GM19397 (cell line): ENCODE results near the gene NAGK.
"Not testable (repeated sequence)": the region's sequence is repeated elsewhere in the genome, so short reads cannot be mapped to it uniquely, and the experiment has no call there.

ENCODE experiments used
- ATAC-seq: cut with Tn5 transposase; IDR thresholded peaks from one replicate; pipeline ENCODE4 v1.9.1; 2021; ENCODE audit warnings: mild to moderate bottlenecking, moderate library complexity; ENCODE audit not compliant: unreplicated experiment

NAGK gene

DNA sequence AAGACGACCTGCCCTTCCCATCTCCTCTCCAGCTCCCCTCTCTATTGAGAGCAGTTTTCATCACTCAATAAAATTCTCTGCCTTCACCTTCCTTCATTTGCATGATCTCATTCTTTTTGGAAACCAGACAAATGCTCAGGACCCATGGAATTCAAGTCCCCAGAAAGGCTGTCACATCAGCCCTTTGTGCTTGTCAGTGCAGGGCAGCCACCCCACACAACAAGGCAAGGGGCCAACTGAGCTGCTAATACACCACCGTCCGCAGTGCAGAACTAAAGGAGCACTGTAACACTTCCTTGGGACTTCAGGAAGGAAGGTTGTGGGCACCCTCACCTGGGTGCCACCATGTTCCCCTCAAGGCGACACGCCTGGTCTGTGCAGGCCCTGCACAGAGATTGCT lies 35.4 kb downstream of the NAGK start:
- ATAC-seq: no peak

DNA sequence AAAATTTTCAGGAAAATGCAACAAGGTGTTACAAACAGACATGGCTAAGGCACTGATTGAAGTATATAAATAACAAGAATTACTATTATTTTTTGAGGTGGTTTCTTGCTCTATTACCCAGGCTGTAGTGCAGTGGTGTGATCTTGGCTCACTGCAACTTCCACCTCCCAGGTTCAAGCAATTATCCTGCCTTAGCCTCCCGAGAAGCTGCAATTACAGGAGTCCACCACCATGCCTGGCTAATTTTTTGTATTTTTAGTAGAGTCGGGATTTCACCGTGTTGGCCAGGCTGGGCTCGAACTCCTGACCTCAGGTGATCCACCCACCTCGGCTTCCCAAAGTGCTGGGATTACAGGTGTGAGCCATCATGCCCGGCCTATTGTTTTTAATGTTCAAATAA lies 38.0 kb downstream of the NAGK start:
- not testable (repeated sequence) for ATAC-seq

DNA sequence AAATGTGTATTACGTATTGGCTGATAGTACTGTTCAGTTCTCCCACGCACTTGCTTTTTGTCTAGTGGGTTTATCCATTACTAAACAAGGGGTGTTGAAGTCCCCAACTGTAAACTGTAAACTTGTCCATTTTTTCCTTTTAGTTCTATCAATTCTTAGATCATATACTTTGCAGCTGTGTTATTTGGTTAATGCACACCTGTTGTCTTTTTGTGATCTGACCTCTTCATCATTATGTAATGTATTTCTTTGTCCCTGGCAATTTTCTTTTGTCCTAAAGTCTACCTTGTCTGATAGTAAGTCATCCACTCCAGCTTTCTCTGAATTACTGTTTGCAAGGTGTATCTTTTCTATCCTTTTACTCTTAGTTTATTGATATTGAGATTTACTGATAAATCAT lies 39.6 kb downstream of the NAGK start:
- no peak for ATAC-seq

DNA sequence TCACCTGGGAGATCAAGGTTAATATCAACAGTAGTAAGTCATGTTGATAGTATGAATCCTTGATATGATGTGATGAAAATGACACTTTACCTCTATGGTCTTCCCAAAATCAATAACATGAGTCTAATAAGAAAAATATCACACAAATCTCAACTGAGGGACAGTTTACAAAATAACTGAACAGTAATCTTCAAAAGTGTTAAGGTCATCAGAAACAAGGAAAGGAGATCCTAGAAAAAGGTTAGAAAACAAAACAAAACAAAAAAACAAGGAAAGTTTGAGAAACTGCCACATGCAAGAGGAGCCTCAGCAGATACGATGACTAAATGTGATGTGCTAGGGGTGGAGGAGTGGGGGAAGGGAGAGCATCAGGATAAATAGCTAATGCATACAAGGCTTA lies 45.4 kb downstream of the NAGK start:
- no peak for ATAC-seq

- ATAC-seq: no peak
Measured at GRCh38 chr2:71117063-71117462, 48.6 kb downstream of the NAGK start.

DNA sequence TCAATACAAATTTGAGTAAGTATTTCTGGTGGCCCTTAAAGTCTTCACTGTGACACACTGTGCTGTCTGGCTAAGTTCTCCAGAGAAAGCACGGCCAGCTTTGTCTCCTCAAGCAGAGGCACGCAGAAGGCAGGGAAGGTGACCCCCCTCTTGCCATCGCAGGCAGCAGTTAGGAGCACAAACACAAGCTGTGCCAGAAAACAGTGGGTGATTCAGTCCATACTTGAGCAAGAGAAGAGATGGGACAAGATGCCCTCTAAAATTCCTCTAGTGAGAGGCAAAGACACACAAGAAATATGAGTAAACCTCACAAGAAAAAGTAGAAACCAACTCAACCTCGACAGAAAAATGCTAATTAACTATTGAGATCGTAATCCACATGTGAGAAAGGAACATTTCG lies 51.7 kb downstream of the NAGK start:
- no peak for ATAC-seq

GRCh38 chr2:71121479-71121878 lies 53.0 kb downstream of the NAGK start:
- no peak for ATAC-seq

GRCh38 chr2:71122387-71123298 lies 54.2 kb downstream of the NAGK start:
- ATAC-seq: no peak

DNA sequence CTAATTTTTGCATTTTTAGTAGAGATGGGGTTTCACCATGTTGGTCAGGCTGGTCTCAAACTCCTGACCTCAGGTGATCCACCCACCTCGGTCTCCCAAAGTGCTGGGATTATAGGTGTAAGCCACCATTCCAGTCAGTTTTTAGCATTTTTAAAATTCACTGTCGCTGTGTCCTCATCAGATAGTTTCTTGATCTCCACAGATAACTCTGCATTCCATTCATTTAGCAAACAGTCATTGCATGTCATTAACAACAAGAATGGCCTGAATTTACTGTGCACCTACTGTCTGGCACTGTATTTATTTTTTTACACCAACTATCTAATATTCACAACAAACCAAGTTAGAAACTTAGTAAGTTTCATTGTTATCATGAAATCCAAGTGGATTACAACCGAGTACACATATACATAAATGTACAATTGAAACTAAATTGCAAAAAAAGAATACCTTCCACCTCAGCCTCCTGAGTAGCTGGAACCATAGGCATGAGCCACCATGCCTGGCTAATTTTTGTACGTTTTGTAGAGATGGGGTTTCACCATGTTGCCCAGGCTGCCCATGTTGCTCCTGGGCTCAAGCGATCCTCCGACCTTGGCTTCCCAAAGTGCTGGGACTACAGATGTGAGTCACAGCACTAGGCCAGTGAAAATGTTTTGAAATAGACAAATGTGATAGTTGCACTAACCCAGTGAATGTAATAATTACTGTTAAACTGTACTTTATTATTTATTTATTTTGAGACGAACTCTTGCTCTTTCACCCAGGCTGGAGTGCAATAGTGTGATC lies 57.3 kb downstream of the NAGK start:
- no peak for ATAC-seq

DNA sequence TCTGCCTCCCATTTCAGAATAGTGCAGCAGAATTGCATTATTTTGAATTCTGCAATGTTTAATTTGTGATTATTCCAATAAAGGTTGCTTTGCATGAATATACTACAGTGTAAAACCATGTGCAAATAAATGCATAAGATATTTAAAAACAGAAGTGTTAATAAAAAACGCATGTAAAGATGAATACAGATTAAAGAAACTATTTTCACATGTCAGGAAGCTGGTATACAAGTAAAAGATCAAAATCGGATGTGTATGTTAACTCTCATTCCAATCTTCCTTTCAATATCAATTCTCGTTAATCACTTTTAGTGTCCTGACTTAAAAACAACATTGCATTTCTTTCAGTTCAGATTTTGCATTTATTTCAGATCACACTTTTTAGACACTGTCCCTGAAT lies 58.5 kb downstream of the NAGK start:
- no peak for ATAC-seq
